Common myeloid progenitor, CD34-positive (primary cell): ENCODE data around the gene BTBD9.
"Not testable (repeated sequence)": the region's sequence is repeated elsewhere in the genome, so short reads cannot be mapped to it uniquely, and the experiment has no call there.

Experiments used
- CTCF ChIA-PET: fragments of 350-600 bp; sonication (Branson Sonifier 250); formaldehyde crosslinking; loops from one replicate; lab custom pipeline; 2021; ENCODE audit warnings: antibody characterized with exemption; lab: Charles Lee
- POLR2A ChIA-PET: fragments of 350-600 bp; sonication (Branson Sonifier 250); formaldehyde crosslinking; loops from one replicate; lab custom pipeline; 2021; ENCODE audit warnings: antibody characterized with exemption; lab: Charles Lee
- DNase-seq, 3 donors: peaks; one replicate each; pipeline versions ENCODE4 v3.0.0 to v3.0.0-alpha.2; 2013
- H3K27ac ChIP-seq, 2 experiments: 1 replicate in 1 of 2; 2 replicates in 1 of 2; pipeline ENCODE4 v1.7.0; 2013; ENCODE audit warnings: inconsistent platforms in 2 of 2, low read length in 2 of 2, mild to moderate bottlenecking in 2 of 2, low read depth in 1 of 2, moderate library complexity in 1 of 2; ENCODE audit not compliant: severe bottlenecking in 2 of 2, insufficient read depth in 1 of 2, poor library complexity in 1 of 2
- H3K27me3 ChIP-seq, 5 experiments: replicated peaks in 2 of 5; 1 replicate in 3 of 5; 2 replicates in 2 of 5; pipeline versions ENCODE4 v1.6.1 to v1.7.0; 2013; ENCODE audit warnings: low read length in 4 of 5, mild to moderate bottlenecking in 2 of 5, moderate library complexity in 2 of 5, inconsistent platforms in 1 of 5; ENCODE audit not compliant: insufficient read depth in 5 of 5, control insufficient read depth in 4 of 5
- H3K36me3 ChIP-seq, 4 experiments: 1 replicate in 2 of 4; 2 replicates in 2 of 4; pipeline versions ENCODE4 v1.6.1 to v1.7.0; 2013; ENCODE audit warnings: low read length in 3 of 4, control low read depth in 1 of 4, mild to moderate bottlenecking in 1 of 4; ENCODE audit not compliant: control insufficient read depth in 4 of 4, insufficient read depth in 4 of 4
- H3K4me1 ChIP-seq, 4 experiments: 1 replicate in 3 of 4; 2 replicates in 1 of 4; pipeline versions ENCODE4 v1.6.1 to v1.7.1; 2013; ENCODE audit warnings: low read length in 3 of 4, mild to moderate bottlenecking in 3 of 4, control low read depth in 1 of 4, inconsistent platforms in 1 of 4, moderate library complexity in 1 of 4; ENCODE audit not compliant: control insufficient read depth in 4 of 4, insufficient read depth in 4 of 4; ENCODE audit errors: control extremely low read depth in 1 of 4
- H3K4me3 ChIP-seq, 7 experiments: 1 replicate in 4 of 7; 2 replicates in 3 of 7; pipeline versions ENCODE4 v1.5.1 to v1.7.0; 2013; ENCODE audit warnings: mild to moderate bottlenecking in 7 of 7, low read length in 6 of 7, moderate library complexity in 6 of 7, inconsistent platforms in 2 of 7, low read depth in 2 of 7, control low read depth in 1 of 7; ENCODE audit not compliant: insufficient read depth in 4 of 7, control insufficient read depth in 1 of 7; ENCODE audit errors: extremely low read depth in 1 of 7
- H3K9me3 ChIP-seq, 5 experiments: 1 replicate in 4 of 5; 2 replicates in 1 of 5; pipeline versions ENCODE4 v1.6.1 to v1.7.1; 2013; ENCODE audit warnings: low read length in 4 of 5, mild to moderate bottlenecking in 2 of 5, inconsistent platforms in 1 of 5, low read depth in 1 of 5, moderate library complexity in 1 of 5; ENCODE audit not compliant: control insufficient read depth in 4 of 5, insufficient read depth in 2 of 5; ENCODE audit errors: control extremely low read depth in 1 of 5
- WGBS: methylation state at CpG from one replicate; pipeline ENCODE4 v1.1.5; 2013; ENCODE audit not compliant: insufficient coverage; 5-methylcytosine and 5-hydroxymethylcytosine counted together

The BTBD9 gene

DNA sequence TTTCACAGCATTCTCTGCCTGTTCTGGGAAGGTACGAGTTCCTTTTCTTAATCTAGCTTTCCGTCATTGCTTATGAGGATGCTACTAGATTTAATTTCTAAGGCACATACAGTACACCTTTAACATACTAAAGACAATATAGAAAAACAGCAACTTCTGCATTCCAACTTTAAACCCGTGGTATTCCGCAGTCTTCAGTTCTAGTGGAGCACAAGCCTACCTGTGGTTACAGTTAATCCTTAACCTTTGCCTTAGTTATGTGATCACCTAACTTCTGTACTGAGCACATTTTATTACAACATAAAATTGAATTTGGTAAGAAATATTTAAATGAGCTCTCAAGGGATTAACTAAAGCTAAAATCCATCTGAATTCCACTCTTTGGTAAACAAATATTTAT is 289.5 kb downstream of the BTBD9 start:
- WGBS = 92% methylated on average over 2 of the region's 4 CpGs
- Histone ChIP-seq H3K4me1 (peaks cover 0 to 2% (median 0%) of the 10 kb centered on the region in 4 experiments), H3K27ac (no peak overlapping the region), H3K9me3 (no peaks in the 10 kb centered on the region), H3K4me3 (no peak overlapping the region), H3K36me3 (no peaks in the 10 kb centered on the region), H3K27me3 (no peaks in the 10 kb centered on the region)
- POLR2A ChIA-PET = no interaction called here
- CTCF ChIA-PET = no interaction called here
- DNase-seq = no peak

DNA sequence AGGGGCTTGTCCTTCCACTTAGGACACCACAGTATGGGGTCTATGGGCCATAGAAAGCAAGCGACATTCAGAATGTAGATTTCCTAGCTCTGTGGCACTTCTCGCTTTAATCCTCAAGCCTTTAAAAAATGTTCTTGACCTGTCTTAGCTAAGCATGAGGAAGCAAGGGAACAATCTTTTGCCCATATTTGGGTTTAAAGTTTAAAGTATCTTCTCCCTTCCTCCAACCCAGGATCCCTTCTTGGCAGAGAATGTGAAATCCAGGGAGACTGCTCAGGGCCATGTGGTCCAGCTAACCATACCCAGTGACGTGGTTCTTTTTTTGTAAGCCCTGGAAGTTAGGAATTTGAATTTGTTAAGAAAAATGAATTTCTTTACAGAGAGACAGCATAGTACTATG is 289.9 kb downstream of the BTBD9 start:
- no peak for DNase-seq
- ChIA-PET POLR2A (no interaction called here), CTCF (no interaction called here)
- 100% methylated on average over 1 of the region's 3 CpGs for WGBS
- H3K4me3 ChIP-seq = no peak overlapping the region
- H3K36me3 ChIP-seq = no peaks in the 10 kb centered on the region
- no peaks in the 10 kb centered on the region for H3K9me3 ChIP-seq
- no peaks in the 10 kb centered on the region for H3K27me3 ChIP-seq
- H3K27ac ChIP-seq = no peak overlapping the region
- H3K4me1 ChIP-seq = peaks cover 0 to 2% (median 0%) of the 10 kb centered on the region in 4 experiments

DNA sequence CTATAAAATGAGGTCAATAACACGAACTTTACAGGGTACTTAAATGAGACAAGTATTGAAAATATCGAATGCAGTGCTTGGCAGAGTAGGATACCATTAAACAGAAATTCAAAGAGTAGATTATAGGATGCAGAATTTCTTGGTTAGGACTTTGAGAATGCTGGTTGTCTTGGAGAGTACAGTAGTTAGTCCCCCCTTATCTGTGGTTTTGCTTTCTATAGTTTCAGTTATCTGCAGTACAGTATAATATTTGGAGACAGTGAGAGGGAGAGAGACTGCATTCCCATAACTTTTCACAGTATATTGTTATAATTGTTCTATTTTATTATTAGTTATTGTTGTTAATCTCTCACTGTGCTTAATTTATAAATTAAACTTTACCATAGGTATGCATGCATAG is 290.5 kb downstream of the BTBD9 start:
- no peak for DNase-seq
- no peak overlapping the region for H3K4me3 ChIP-seq
- H3K27me3 ChIP-seq = no peaks in the 10 kb centered on the region
- ChIA-PET CTCF (no interaction called here), POLR2A (no interaction called here)
- no peaks in the 10 kb centered on the region for H3K9me3 ChIP-seq
- 100% methylated on average over 1 of the region's 2 CpGs for WGBS
- peaks cover 0 to 2% (median 0%) of the 10 kb centered on the region in 4 experiments for H3K4me1 ChIP-seq
- no peaks in the 10 kb centered on the region for H3K36me3 ChIP-seq
- H3K27ac ChIP-seq = no peak overlapping the region

DNA sequence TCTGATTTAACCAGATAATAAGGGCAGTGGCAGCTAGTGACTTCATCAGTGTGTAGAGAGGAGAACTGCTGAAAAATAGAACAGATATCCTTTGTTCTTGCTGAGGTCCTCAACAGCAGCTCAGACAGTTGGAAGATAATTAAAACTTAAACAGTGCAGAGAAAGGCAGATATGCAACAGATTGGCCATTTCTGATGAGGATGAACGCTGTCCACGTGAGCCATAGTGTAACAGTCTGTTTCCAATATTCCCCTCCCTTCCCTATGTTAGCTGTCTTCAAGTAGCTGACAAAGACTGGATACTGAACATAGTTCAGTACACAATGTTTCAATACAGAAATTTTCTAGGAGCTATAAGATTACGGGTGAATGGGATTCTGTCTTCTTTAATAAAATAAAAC is 291.4 kb downstream of the BTBD9 start:
- no peak for DNase-seq
- no peaks in the 10 kb centered on the region for H3K36me3 ChIP-seq
- H3K27ac ChIP-seq = no peak overlapping the region
- ChIA-PET POLR2A (no interaction called here), CTCF (no interaction called here)
- no peaks in the 10 kb centered on the region for H3K9me3 ChIP-seq
- no peaks in the 10 kb centered on the region for H3K27me3 ChIP-seq
- H3K4me1 ChIP-seq = peaks cover 0 to 2% (median 0%) of the 10 kb centered on the region in 4 experiments
- H3K4me3 ChIP-seq = no peak overlapping the region
- 94% methylated on average over 2 of the region's 3 CpGs for WGBS

DNA sequence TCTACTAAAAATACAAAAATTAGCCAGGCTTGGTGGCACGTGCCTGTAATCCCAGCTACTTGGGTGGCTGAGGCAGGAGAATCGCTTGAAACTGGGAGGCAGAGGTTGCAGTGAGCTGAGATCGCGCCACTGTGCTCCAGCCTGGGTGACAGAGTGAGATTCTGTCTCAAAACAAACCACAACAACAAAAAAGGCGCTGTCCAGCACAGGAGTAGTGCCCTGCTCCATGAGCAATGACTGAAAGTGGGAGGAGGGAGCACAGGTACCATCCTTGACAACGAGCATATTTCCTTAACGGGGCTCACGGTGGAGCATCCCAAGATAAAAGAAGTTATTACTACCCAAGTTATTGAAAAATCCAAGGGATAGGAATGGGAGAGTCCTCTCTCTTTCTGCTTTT is 291.9 kb downstream of the BTBD9 start:
- CTCF ChIA-PET, H3K4me3 ChIP-seq, H3K27ac ChIP-seq, DNase-seq, H3K4me1 ChIP-seq, H3K9me3 ChIP-seq, H3K27me3 ChIP-seq, POLR2A ChIA-PET, H3K36me3 ChIP-seq: not testable (repeated sequence)
- WGBS = 100% methylated on average over 2 of the region's 8 CpGs

DNA sequence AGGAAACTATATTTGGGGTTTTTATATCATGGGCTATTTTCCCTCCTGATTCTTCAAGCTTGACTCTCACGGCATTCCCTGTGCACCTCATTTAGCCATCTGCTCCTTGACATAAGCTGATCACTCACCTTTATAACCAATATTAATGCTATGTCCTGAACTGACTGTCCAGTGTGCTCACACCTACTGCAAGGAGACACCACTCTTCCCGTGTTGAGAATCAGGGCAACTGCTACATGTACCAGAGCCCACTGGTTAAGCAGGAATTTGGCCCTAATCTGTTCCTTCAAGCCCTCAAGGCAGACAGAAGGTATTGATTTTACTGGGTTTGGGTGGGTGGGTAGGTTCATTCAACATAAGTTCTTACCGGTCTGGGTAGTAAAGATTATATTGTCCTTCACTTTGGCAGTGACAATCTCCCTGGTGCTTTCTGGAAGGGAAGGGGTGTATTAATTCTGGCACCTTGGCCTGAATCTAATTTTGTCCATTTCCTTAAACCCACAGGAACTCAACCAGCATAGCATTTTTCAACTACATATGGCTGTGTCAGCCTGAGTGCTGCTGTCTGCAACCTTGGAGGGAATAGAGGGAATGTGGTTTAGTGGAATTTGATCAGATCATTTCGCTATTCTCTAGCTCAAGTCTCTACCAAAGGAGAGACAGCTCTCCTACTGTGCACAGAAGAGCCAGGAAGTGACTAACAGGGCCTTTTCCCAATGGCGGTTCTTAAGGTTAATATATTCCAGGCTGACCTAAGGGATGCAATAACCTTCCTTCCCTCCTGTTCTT is 293.2 kb downstream of the BTBD9 start:
- H3K27ac ChIP-seq = no peak overlapping the region
- WGBS = 95% methylated on average over 4 of the region's 5 CpGs
- ChIA-PET CTCF (no interaction called here), POLR2A (no interaction called here)
- no peaks in the 10 kb centered on the region for H3K9me3 ChIP-seq
- H3K27me3 ChIP-seq = no peaks in the 10 kb centered on the region
- no peaks in the 10 kb centered on the region for H3K36me3 ChIP-seq
- DNase-seq = no peak
- H3K4me1 ChIP-seq = peaks cover 0 to 2% (median 0%) of the 10 kb centered on the region in 4 experiments
- no peak overlapping the region for H3K4me3 ChIP-seq

DNA sequence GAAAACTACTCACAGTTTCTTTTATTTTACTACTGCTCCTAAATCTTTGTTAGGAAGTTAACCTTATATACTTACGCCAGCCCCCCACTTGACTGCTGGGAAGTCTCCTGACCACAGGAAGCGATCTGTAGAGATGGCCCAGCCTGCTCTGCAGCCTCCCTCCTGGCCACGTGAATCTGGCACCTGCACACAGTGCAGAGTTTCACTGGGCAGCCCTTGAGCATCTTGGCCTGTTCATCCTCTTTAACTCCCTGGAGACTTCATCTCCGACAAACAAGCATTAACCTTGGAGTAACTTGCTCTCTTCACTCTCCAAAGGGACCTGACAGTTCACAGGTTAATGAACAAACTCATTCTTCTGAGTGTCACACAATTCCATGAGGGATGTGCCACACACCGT is 294.1 kb downstream of the BTBD9 start:
- H3K36me3 ChIP-seq = no peaks in the 10 kb centered on the region
- H3K4me1 ChIP-seq = peaks cover 0 to 2% (median 0%) of the 10 kb centered on the region in 4 experiments
- no peaks in the 10 kb centered on the region for H3K27me3 ChIP-seq
- H3K9me3 ChIP-seq = no peaks in the 10 kb centered on the region
- ChIA-PET POLR2A (no interaction called here), CTCF (no interaction called here)
- WGBS = 78% methylated on average over 4 of the region's 5 CpGs
- H3K27ac ChIP-seq = no peak overlapping the region
- no peak for DNase-seq
- H3K4me3 ChIP-seq = no peak overlapping the region
